GM12878 (cell line): ENCODE measurements around the gene DUOX2. TPM values are rescaled to one million over a fixed set of nuclear protein-coding genes. Genes with fewer than 3 reads are reported as not detected.
A peak's percentile ranks its signal among the peaks of the same experiment; 100 is the strongest.

ENCODE experiments used
- ATAC-seq: fragments of 200-7000 bp; cut with Tn5 transposase; 3 replicates; pipeline ENCODE4 v1.9.1; 2020; ENCODE audit warnings: mild to moderate bottlenecking, moderate library complexity
- BruUV-seq: library from RNA; stranded (reverse); fragments of 400-500 nt; replicated peaks from 2 replicates; lab custom pipeline; 2021; lab: Mats Ljungman, UMichigan
- CTCF ChIA-PET: fragments of 300-600 bp; sonication (Branson Sonifier 250); formaldehyde crosslinking; extraction: SDS; loops from one replicate; lab custom pipeline; 2021; ENCODE audit warnings: inconsistent platforms; lab: Yijun Ruan, JAX
- POLR2A ChIA-PET: fragments of 350-600 bp; formaldehyde crosslinking; extraction: SDS; loops from one replicate; lab custom pipeline; 2021; ENCODE audit warnings: inconsistent platforms; lab: Charles Lee
- RAD21 ChIA-PET: fragments of 300-600 bp; sonication (Branson Sonifier 250); formaldehyde crosslinking; loops from one replicate; lab custom pipeline; 2023; ENCODE audit warnings: antibody characterized with exemption; ENCODE audit not compliant: unreplicated experiment; lab: Charles Lee
- SMC1A ChIA-PET: fragments of 300-600 bp; sonication (Branson Sonifier 250); formaldehyde crosslinking; loops from one replicate; lab custom pipeline; 2023; ENCODE audit not compliant: unreplicated experiment, uncharacterized antibody; lab: Charles Lee
- DNase-seq: peaks from one replicate; pipeline ENCODE4 v3.0.0-alpha.2; 2011; ENCODE audit warnings: low read depth, low spot score
- FAIRE-seq: peaks from 3 replicates; lab custom pipeline; 2011; peaks lifted over from hg19 to GRCh38; lab: Jason Lieb, UNC
- H2AFZ ChIP-seq: 2 replicates; pipeline ENCODE4 v1.6.0; 2011; ENCODE audit warnings: low read depth, low read length, control low read depth; ENCODE audit not compliant: control insufficient read depth
- H3K27ac ChIP-seq: 2 replicates; pipeline ENCODE4 v1.5.1; 2011; ENCODE audit warnings: control low read depth; ENCODE audit not compliant: control insufficient read depth, insufficient read depth
- H3K27me3 ChIP-seq, 2 experiments: replicated peaks in 1 of 2; 2 replicates each; pipeline versions ENCODE4 v1.6.0 to v1.6.1; 2011; ENCODE audit warnings: low read length in 1 of 2; ENCODE audit not compliant: control insufficient read depth in 2 of 2, insufficient read depth in 2 of 2
- H3K36me3 ChIP-seq, 2 experiments: 2 replicates each; pipeline ENCODE4 v1.5.1; 2011; ENCODE audit warnings: low read length in 1 of 2; ENCODE audit not compliant: control insufficient read depth in 2 of 2, insufficient read depth in 2 of 2
- H3K4me1 ChIP-seq: 2 replicates; pipeline ENCODE4 v1.6.1; 2011; ENCODE audit warnings: mild to moderate bottlenecking, low read length, moderate library complexity, mixed read lengths; ENCODE audit not compliant: control insufficient read depth, insufficient read depth
- H3K4me2 ChIP-seq: 2 replicates; pipeline ENCODE4 v1.6.0; 2011; ENCODE audit warnings: control low read depth; ENCODE audit not compliant: control insufficient read depth, insufficient read depth
- H3K4me3 ChIP-seq: fragments of 200-600 bp; sonication (generic); 2 replicates; pipeline ENCODE4 v1.5.1; 2016
- H3K79me2 ChIP-seq: 2 replicates; pipeline ENCODE4 v1.6.0; 2011; ENCODE audit warnings: low read length; ENCODE audit not compliant: control insufficient read depth, insufficient read depth
- H3K9ac ChIP-seq: 2 replicates; pipeline ENCODE4 v1.8.0; 2011; ENCODE audit warnings: low read length, control low read depth, mixed read lengths; ENCODE audit not compliant: control insufficient read depth, insufficient read depth
- H3K9me3 ChIP-seq: replicated peaks from 3 replicates; pipeline ENCODE4 v1.5.1; 2011; ENCODE audit warnings: mild to moderate bottlenecking, low read length; ENCODE audit not compliant: control insufficient read depth, insufficient read depth
- H4K20me1 ChIP-seq: 2 replicates; pipeline ENCODE4 v1.6.0; 2011; ENCODE audit not compliant: control insufficient read depth, insufficient read depth
- BACH1 ChIP-seq: fragments of 450-650 bp; IDR thresholded peaks from 2 replicates; pipeline ENCODE4 v1.6.1; 2017; ENCODE audit warnings: mild to moderate bottlenecking, borderline replicate concordance
- BCL11A ChIP-seq: IDR thresholded peaks from 2 replicates; pipeline ENCODE4 v1.6.1; 2011; ENCODE audit warnings: low read depth, low read length
- BMI1 ChIP-seq: fragments of 450-650 bp; IDR thresholded peaks from 2 replicates; pipeline ENCODE4 v1.6.1; 2016; ENCODE audit warnings: mild to moderate bottlenecking, moderate library complexity, borderline replicate concordance
- EP300 ChIP-seq, 2 experiments: fragments of 150-350 bp in 1 of 2; IDR thresholded peaks; 2 replicates each; pipeline ENCODE4 v1.6.1; 2011 to 2012; ENCODE audit warnings: low read depth in 2 of 2, low read length in 2 of 2, borderline replicate concordance in 1 of 2, improper control_type of control experiment in 1 of 2, inconsistent platforms in 1 of 2; ENCODE audit not compliant: control insufficient read depth in 1 of 2
- FOXM1 ChIP-seq: IDR thresholded peaks from 2 replicates; pipeline ENCODE4 v1.6.1; 2012; ENCODE audit warnings: low read depth, mild to moderate bottlenecking, inconsistent platforms, low read length, moderate library complexity
- JUNB ChIP-seq: IDR thresholded peaks from 2 replicates; pipeline ENCODE4 v1.6.1; 2016; ENCODE audit warnings: antibody characterized with exemption, mild to moderate bottlenecking
- JUND ChIP-seq: IDR thresholded peaks from 2 replicates; pipeline ENCODE4 v1.6.1; 2012; ENCODE audit warnings: low read depth, mild to moderate bottlenecking, low read length, improper control_type of control experiment, moderate library complexity
- NR2F1 ChIP-seq: fragments of 450-650 bp; conservative IDR thresholded peaks from 2 replicates; pipeline ENCODE4 v1.6.1; 2017; ENCODE audit warnings: mild to moderate bottlenecking
- RCOR1 ChIP-seq: conservative IDR thresholded peaks from 2 replicates; pipeline ENCODE4 v1.6.1; 2012; ENCODE audit warnings: low read depth, low read length, improper control_type of control experiment
- SIN3A ChIP-seq: IDR thresholded peaks from 2 replicates; pipeline ENCODE4 v1.6.1; 2012; ENCODE audit warnings: low read depth, low read length, improper control_type of control experiment
- SMAD1 ChIP-seq: fragments of 450-650 bp; IDR thresholded peaks from 2 replicates; pipeline ENCODE4 v1.6.1; 2018; ENCODE audit warnings: mild to moderate bottlenecking, low read depth; ENCODE audit not compliant: partially characterized antibody
- SMARCA5 ChIP-seq: fragments of 450-650 bp; IDR thresholded peaks from 2 replicates; pipeline ENCODE4 v1.6.1; 2017; ENCODE audit warnings: mild to moderate bottlenecking
- SRF ChIP-seq, 2 experiments: IDR thresholded peaks; 2 replicates each; pipeline ENCODE4 v1.6.1; 2011; ENCODE audit warnings: low read depth in 2 of 2, low read length in 2 of 2, mild to moderate bottlenecking in 1 of 2, moderate library complexity in 1 of 2
- ZNF207 ChIP-seq: fragments of 450-650 bp; IDR thresholded peaks from 2 replicates; pipeline ENCODE4 v1.6.1; 2014; ENCODE audit warnings: antibody characterized with exemption, mild to moderate bottlenecking, borderline replicate concordance
- WGBS: methylation state at CpG from one replicate; pipeline ENCODE4 v1.1.6; 2016; ENCODE audit warnings: low lambda C conversion rate; ENCODE audit not compliant: insufficient replicate concordance, insufficient coverage; ENCODE audit errors: missing lambda C conversion rate; 5-methylcytosine and 5-hydroxymethylcytosine counted together
- in situ Hi-C: fragments of 300-500 bp; cut with MboI; formaldehyde crosslinking; loops from 9 replicates; pipeline ENCODE4 v1.14.3; 2018; ENCODE audit warnings: mixed read lengths
- intact Hi-C: fragments of 100-400 bp; cut with micrococcal nuclease; formaldehyde crosslinking; loops from one replicate; pipeline ENCODE4 v1.14.2; 2022; ENCODE audit not compliant: unreplicated experiment
- polyA plus RNA-seq, 11 experiments: library from polyadenylated mRNA; depleted of rRNA in 4 of 11; unstranded in 6 of 11; stranded (reverse) in 5 of 11; fragments of >200 nt; fragmentation: Nextera tagmentation in 4 of 11; fragmentation: Illumina TruSeq in 1 of 11; extraction: Ambion mirVana in 4 of 11; extraction: Trizol in 1 of 11; gene quantifications; 1 replicate in 1 of 11; 2 replicates in 10 of 11; pipeline versions ENCODE4 v1.2.1 to v1.2.3, GENCODE V29; 2011 to 2016; ENCODE audit warnings: inconsistent platforms in 2 of 11, missing spikeins in 2 of 11, low read depth in 1 of 11
- total RNA-seq, 4 experiments: library from RNA; depleted of rRNA in 3 of 4; stranded (reverse); fragments of >200 nt in 3 of 4; fragmentation: Illumina TruSeq in 1 of 4; extraction: Trizol in 1 of 4; gene quantifications; 2 replicates each; pipeline versions ENCODE4 v1.2.1 to v1.2.3, GENCODE V29; 2013 to 2021
- TF ChIP-seq, protein P1 (sequence below): IDR thresholded peaks from 2 replicates; pipeline ENCODE4 v1.6.1; 2011; ENCODE audit warnings: mild to moderate bottlenecking, low read depth, low read length, moderate library complexity; ENCODE audit not compliant: insufficient replicate concordance
- TF ChIP-seq, protein P2 (sequence below): fragments of 150-350 bp; IDR thresholded peaks from 2 replicates; pipeline ENCODE4 v1.6.1; 2014; ENCODE audit warnings: mild to moderate bottlenecking, low read depth, low read length
- TF ChIP-seq, protein P3 (sequence below): IDR thresholded peaks from 2 replicates; pipeline ENCODE4 v1.6.1; 2011; ENCODE audit warnings: borderline replicate concordance, low read depth, mild to moderate bottlenecking, moderate library complexity, low read length; ENCODE audit not compliant: insufficient read depth, poor library complexity, severe bottlenecking

Gene DUOX2
- total and polyA plus RNA-seq, 10 of the 15 experiments (the other 5 are each of a cell fraction or from before 2014, with no cell fraction given), result 0.05 TPM; not detected in 9

DNA sequence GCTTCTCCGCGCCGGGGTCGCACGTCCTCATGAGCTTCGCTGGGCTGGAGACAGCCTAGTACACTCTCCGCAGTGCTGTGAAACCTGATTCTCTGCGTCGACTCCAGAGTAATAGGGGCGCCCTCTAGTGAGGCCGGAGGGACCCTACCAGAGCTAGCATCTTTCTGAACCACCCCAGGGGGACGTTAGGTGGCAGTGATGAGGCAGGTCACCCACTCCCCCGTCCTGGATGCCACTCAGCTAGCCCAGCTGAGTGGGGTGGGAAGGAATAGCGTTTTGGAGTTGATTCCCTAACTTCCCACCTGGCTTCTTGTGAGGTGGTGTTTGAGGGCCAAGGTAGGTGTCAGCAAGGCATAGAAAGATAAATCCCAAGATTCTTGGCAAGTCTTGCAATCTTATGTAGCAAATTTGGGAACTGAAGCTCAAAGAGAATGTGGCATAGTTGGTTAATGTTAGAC, 4.2 kb upstream of the DUOX2 start (continued):
- TF ChIP-seq, protein P1, sequence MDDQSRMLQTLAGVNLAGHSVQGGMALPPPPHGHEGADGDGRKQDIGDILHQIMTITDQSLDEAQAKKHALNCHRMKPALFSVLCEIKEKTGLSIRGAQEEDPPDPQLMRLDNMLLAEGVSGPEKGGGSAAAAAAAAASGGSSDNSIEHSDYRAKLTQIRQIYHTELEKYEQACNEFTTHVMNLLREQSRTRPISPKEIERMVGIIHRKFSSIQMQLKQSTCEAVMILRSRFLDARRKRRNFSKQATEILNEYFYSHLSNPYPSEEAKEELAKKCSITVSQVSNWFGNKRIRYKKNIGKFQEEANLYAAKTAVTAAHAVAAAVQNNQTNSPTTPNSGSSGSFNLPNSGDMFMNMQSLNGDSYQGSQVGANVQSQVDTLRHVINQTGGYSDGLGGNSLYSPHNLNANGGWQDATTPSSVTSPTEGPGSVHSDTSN, result peak; percentile 50
- TF ChIP-seq RCOR1 (0 out of 2 replicates have a peak, but pooled peaks have one; percentile 34), FOXM1 (peak; percentile 50; the same call in 1 of the 2 replicates), EP300 (IDR thresholded peaks at IDR 0.05; ENCODE audit: borderline replicate concordance in 1 of 2, control insufficient read depth in 1 of 2, low read depth in 2 of 2, low read length in 2 of 2) (no peak), SRF (IDR thresholded peaks at IDR 0.05; ENCODE audit: low read depth in 2 of 2, low read length in 2 of 2) (0 out of 4 replicates have a peak, but pooled peaks of 1 of the 2 experiments have one; percentile 24), JUND (no peak), ZNF207 (no peak)

DNA sequence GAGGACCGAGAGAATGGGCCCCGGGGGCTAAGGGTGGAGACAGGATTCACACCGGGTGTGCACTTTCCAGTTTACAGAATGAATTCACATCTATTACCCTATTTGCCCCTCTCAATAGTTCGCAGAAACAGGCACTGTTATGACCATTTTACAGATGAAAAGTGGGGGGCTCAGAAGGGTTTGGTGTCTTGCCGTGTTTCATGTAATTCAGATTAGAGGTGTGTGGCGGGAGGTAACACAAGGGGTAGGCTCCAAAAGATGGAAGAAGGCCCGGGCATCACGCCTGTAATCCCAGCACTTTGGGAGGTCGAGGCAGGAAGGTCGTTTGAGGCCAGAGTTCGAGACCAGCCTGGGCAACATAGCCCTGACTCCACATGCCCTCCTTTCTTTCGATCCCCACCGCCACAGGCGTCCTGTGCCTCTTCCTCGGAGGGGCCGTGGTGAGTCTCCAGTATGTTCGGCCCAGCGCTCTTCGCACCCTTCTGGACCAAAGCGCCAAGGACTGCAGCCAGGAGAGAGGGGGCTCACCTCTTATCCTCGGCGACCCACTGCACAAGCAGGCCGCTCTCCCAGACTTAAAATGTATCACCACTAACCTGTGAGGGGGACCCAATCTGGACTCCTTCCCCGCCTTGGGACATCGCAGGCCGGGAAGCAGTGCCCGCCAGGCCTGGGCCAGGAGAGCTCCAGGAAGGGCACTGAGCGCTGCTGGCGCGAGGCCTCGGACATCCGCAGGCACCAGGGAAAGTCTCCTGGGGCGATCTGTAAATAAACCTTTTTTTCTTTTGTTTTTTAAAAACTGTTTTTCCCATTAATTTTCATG, 3.5 kb upstream of the DUOX2 start:
- intact Hi-C loops, result no loop called here
- TF ChIP-seq SMAD1, result no peak
- no peak for TF ChIP-seq BACH1
- TF ChIP-seq EP300 (IDR thresholded peaks at IDR 0.05; ENCODE audit: borderline replicate concordance in 1 of 2, control insufficient read depth in 1 of 2, low read depth in 2 of 2, low read length in 2 of 2), result no peak
- TF ChIP-seq SMARCA5, result no peak
- no peak for TF ChIP-seq BMI1
- TF ChIP-seq, protein P2, sequence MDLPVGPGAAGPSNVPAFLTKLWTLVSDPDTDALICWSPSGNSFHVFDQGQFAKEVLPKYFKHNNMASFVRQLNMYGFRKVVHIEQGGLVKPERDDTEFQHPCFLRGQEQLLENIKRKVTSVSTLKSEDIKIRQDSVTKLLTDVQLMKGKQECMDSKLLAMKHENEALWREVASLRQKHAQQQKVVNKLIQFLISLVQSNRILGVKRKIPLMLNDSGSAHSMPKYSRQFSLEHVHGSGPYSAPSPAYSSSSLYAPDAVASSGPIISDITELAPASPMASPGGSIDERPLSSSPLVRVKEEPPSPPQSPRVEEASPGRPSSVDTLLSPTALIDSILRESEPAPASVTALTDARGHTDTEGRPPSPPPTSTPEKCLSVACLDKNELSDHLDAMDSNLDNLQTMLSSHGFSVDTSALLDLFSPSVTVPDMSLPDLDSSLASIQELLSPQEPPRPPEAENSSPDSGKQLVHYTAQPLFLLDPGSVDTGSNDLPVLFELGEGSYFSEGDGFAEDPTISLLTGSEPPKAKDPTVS, result no peak
- TF ChIP-seq BCL11A, result no peak
- TF ChIP-seq NR2F1, result no peak
- TF ChIP-seq, protein P3, sequence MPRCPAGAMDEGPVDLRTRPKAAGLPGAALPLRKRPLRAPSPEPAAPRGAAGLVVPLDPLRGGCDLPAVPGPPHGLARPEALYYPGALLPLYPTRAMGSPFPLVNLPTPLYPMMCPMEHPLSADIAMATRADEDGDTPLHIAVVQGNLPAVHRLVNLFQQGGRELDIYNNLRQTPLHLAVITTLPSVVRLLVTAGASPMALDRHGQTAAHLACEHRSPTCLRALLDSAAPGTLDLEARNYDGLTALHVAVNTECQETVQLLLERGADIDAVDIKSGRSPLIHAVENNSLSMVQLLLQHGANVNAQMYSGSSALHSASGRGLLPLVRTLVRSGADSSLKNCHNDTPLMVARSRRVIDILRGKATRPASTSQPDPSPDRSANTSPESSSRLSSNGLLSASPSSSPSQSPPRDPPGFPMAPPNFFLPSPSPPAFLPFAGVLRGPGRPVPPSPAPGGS, result no peak
- no peak for TF ChIP-seq JUNB
- TF ChIP-seq SIN3A, result no peak

More for the DNA sequence above, 3.5 kb upstream of the DUOX2 start:
- SMC1A ChIA-PET, result interaction anchor here (0.7 to 1.8 kb wide), 10 partner anchors 9 to 334 kb away, joined by 3 to 9 read pairs (median 3); no protein-coding TSS in a partner anchor
- 35% methylated on average over 33 of the region's 33 CpGs for whole genome bisulfite sequencing
- no peak for DNase-seq
- H3K79me2 ChIP-seq, result no peaks in the 10 kb centered on the region
- H4K20me1 ChIP-seq, result no peaks in the 10 kb centered on the region
- H3K4me2 ChIP-seq, result peak overlapping the region; percentile 24
- no peaks in the 10 kb centered on the region for H3K36me3 ChIP-seq
- RAD21 ChIA-PET, result interaction anchor here (0.6 to 1.9 kb wide), 16 partner anchors 9 to 572 kb away, joined by 3 to 16 read pairs (median 4); a partner anchor contains a TSS
- ATAC-seq, result peak; percentile 46
- H3K27ac ChIP-seq, result no peak overlapping the region
- H3K9me3 ChIP-seq, result no peaks in the 10 kb centered on the region
- H3K4me1 ChIP-seq, result no peaks in the 10 kb centered on the region; the same call in 1 of the 2 replicates
- POLR2A ChIA-PET, result no interaction called here
- H3K4me3 ChIP-seq, result peak overlapping the region; percentile 0; the same call in 1 of the 2 replicates
- H3K9ac ChIP-seq, result no peak overlapping the region
- no TSS peak for BruUV-seq
- H2AFZ ChIP-seq, result no peak overlapping the region
- CTCF ChIA-PET, result interaction anchor here (0.7 to 2.2 kb wide), 54 partner anchors 8 to 395 kb away, joined by 3 to 27 read pairs (median 4); partner anchors contain the start of genes DUOX1 and SORD
- in situ Hi-C loops, result loop anchor here (10.0 kb wide), 1 partner anchor 57 kb away; no protein-coding TSS in a partner anchor
- peaks cover 20 to 36% of the 10 kb centered on the region in 2 experiments for H3K27me3 ChIP-seq
- no peak for FAIRE-seq
